GM12891 (cell line): ENCODE measurements around the gene CCDC124.
"Not testable (repeated sequence)": the region's sequence is repeated elsewhere in the genome, so short reads cannot be mapped to it uniquely, and the experiment has no call there.

ENCODE experiments used
- DNase-seq: peaks from one replicate; pipeline ENCODE4 v3.0.0; 2011; ENCODE audit warnings: low spot score; ENCODE audit not compliant: insufficient read length
- FAIRE-seq: peaks from 2 replicates; lab custom pipeline; 2011; peaks lifted over from hg19 to GRCh38; lab: Jason Lieb, UNC
- PAX5 ChIP-seq: IDR thresholded peaks from 2 replicates; pipeline ENCODE4 v1.6.1; 2011; ENCODE audit warnings: low read length, moderate library complexity, mild to moderate bottlenecking; ENCODE audit not compliant: insufficient read depth, severe bottlenecking
- POLR2A ChIP-seq: IDR thresholded peaks from 2 replicates; pipeline ENCODE4 v1.6.1; 2011; ENCODE audit warnings: low read depth, low read length, control low read depth
- POLR2AphosphoS5 ChIP-seq: IDR thresholded peaks from 2 replicates; pipeline ENCODE4 v1.6.1; 2011; ENCODE audit warnings: low read depth, low read length, control low read depth
- POU2F2 ChIP-seq: IDR thresholded peaks from 2 replicates; pipeline ENCODE4 v1.6.1; 2011; ENCODE audit warnings: low read depth, mild to moderate bottlenecking, control low read depth, low read length, moderate library complexity
- SPI1 ChIP-seq: IDR thresholded peaks from 2 replicates; pipeline ENCODE4 v1.6.1; 2011; ENCODE audit warnings: low read depth, low read length, control low read depth
- TAF1 ChIP-seq: IDR thresholded peaks from 2 replicates; pipeline ENCODE4 v1.6.1; 2011; ENCODE audit warnings: low read depth, low read length, control low read depth

CCDC124 gene

GRCh38 chr19:17909003-17909732, 23.6 kb upstream of the CCDC124 start:
- FAIRE-seq, result no peak
- TF ChIP-seq POU2F2 (no peak), PAX5 (no peak), SPI1 (no peak), TAF1 (no peak), POLR2A (no peak), POLR2AphosphoS5 (no peak)
- no peak for DNase-seq

GRCh38 chr19:17910791-17911360, 21.9 kb upstream of the CCDC124 start:
- DNase-seq (no peak), FAIRE-seq (no peak)
- no peak for TF ChIP-seq TAF1
- TF ChIP-seq PAX5, result no peak
- no peak for TF ChIP-seq POLR2AphosphoS5
- TF ChIP-seq SPI1, result no peak
- no peak for TF ChIP-seq POLR2A
- no peak for TF ChIP-seq POU2F2

GRCh38 chr19:17915940-17916593, 16.7 kb upstream of the CCDC124 start:
- no peak for TF ChIP-seq TAF1
- TF ChIP-seq POLR2AphosphoS5, result no peak
- no peak for TF ChIP-seq POU2F2
- TF ChIP-seq SPI1, result no peak
- TF ChIP-seq POLR2A, result no peak
- no peak for TF ChIP-seq PAX5
- FAIRE-seq, result no peak

GRCh38 chr19:17918151-17918550, 14.7 kb upstream of the CCDC124 start:
- not testable (repeated sequence) for FAIRE-seq, DNase-seq

More at GRCh38 chr19:17915940-17916593, 16.7 kb upstream of the CCDC124 start:
- no peak for DNase-seq

GRCh38 chr19:17919122-17919521, 13.7 kb upstream of the CCDC124 start:
- FAIRE-seq, DNase-seq: not testable (repeated sequence)

GRCh38 chr19:17920527-17920926, 12.3 kb upstream of the CCDC124 start:
- TF ChIP-seq TAF1 (no peak), POLR2AphosphoS5 (no peak), POU2F2 (no peak)
- DNase-seq (no peak), FAIRE-seq (no peak)

GRCh38 chr19:17922138-17922537, 10.7 kb upstream of the CCDC124 start:
- FAIRE-seq, result no peak
- no peak for DNase-seq
- TF ChIP-seq TAF1 (no peak), POU2F2 (no peak), SPI1 (no peak), PAX5 (no peak), POLR2A (no peak), POLR2AphosphoS5 (no peak)

- no peak for TF ChIP-seq POU2F2
- TF ChIP-seq TAF1, result no peak
- no peak for TF ChIP-seq POLR2AphosphoS5
- no peak for TF ChIP-seq SPI1
- TF ChIP-seq POLR2A, result no peak
- no peak for TF ChIP-seq PAX5
- FAIRE-seq (no peak), DNase-seq (no peak)
Measured at GRCh38 chr19:17926044-17926443, 6.8 kb upstream of the CCDC124 start.

GRCh38 chr19:17929056-17929455, 3.8 kb upstream of the CCDC124 start:
- FAIRE-seq, result peak; percentile 45
- no peak for DNase-seq

GRCh38 chr19:17931532-17932191, 1.2 kb upstream of the CCDC124 start:
- peak; percentile 33 for FAIRE-seq

More at GRCh38 chr19:17929056-17929455, 3.8 kb upstream of the CCDC124 start:
- TF ChIP-seq POLR2A, result no peak
- TF ChIP-seq PAX5, result no peak
- TF ChIP-seq POLR2AphosphoS5, result no peak
- TF ChIP-seq POU2F2, result no peak
- TF ChIP-seq SPI1, result no peak
- TF ChIP-seq TAF1, result no peak

More at GRCh38 chr19:17931532-17932191, 1.2 kb upstream of the CCDC124 start:
- DNase-seq, result no peak
- TF ChIP-seq SPI1 (no peak), POLR2A (no peak), POU2F2 (no peak), POLR2AphosphoS5 (no peak), TAF1 (no peak), PAX5 (no peak)
